MM.1S (cell line): ENCODE data around the gene RYR2.

Experiments
- DNase-seq: peaks from one replicate; pipeline ENCODE4 v3.0.0-alpha.2; 2015
- H2AFZ ChIP-seq: fragments of 300-600 bp; sonication (generic); 2 replicates; pipeline ENCODE4 v1.6.0; 2016; ENCODE audit warnings: antibody characterized with exemption, low read length
- H3F3A ChIP-seq: fragments of 300-600 bp; sonication (generic); 2 replicates; pipeline ENCODE4 v1.6.1; 2016; ENCODE audit warnings: mild to moderate bottlenecking, antibody characterized with exemption, low read length, moderate library complexity, mixed read lengths; ENCODE audit not compliant: insufficient read depth
- H3K27ac ChIP-seq: fragments of 300-600 bp; sonication (generic); 2 replicates; pipeline ENCODE4 v1.5.1; 2016; ENCODE audit warnings: mild to moderate bottlenecking, low read length
- H3K27me3 ChIP-seq: fragments of 300-600 bp; sonication (generic); replicated peaks from 2 replicates; pipeline ENCODE4 v1.6.0; 2016; ENCODE audit warnings: low read length; ENCODE audit not compliant: insufficient read depth
- H3K36me3 ChIP-seq: fragments of 300-600 bp; sonication (generic); replicated peaks from 2 replicates; pipeline ENCODE4 v1.6.1; 2016; ENCODE audit warnings: mild to moderate bottlenecking, low read length, mixed read lengths; ENCODE audit not compliant: insufficient read depth
- H3K4me1 ChIP-seq: fragments of 300-600 bp; sonication (generic); 2 replicates; pipeline ENCODE4 v1.6.1; 2016; ENCODE audit warnings: low read length, mixed read lengths
- H3K4me2 ChIP-seq: fragments of 300-600 bp; sonication (generic); 2 replicates; pipeline ENCODE4 v1.6.0; 2016; ENCODE audit warnings: low read depth, low read length
- H3K4me3 ChIP-seq: fragments of 300-600 bp; sonication (generic); 2 replicates; pipeline ENCODE4 v1.5.1; 2016; ENCODE audit warnings: low read length, mixed read lengths
- H3K79me2 ChIP-seq: fragments of 300-600 bp; sonication (generic); 2 replicates; pipeline ENCODE4 v1.6.1; 2016; ENCODE audit warnings: mixed run types, low read length, mixed read lengths
- H3K9ac ChIP-seq: fragments of 300-600 bp; sonication (generic); 2 replicates; pipeline ENCODE4 v1.6.1; 2016; ENCODE audit warnings: low read length, mixed read lengths
- H3K9me2 ChIP-seq: fragments of 300-600 bp; sonication (generic); replicated peaks from 2 replicates; pipeline ENCODE4 v1.6.1; 2016; ENCODE audit warnings: mild to moderate bottlenecking, low read length, mixed read lengths; ENCODE audit not compliant: insufficient read depth
- H3K9me3 ChIP-seq: fragments of 300-600 bp; sonication (generic); replicated peaks from 2 replicates; pipeline ENCODE4 v1.6.1; 2016; ENCODE audit warnings: mild to moderate bottlenecking, low read length, mixed read lengths; ENCODE audit not compliant: insufficient read depth
- H4K20me1 ChIP-seq: fragments of 300-600 bp; sonication (generic); 2 replicates; pipeline ENCODE4 v1.6.1; 2016; ENCODE audit warnings: mild to moderate bottlenecking, low read length, moderate library complexity, mixed read lengths; ENCODE audit not compliant: insufficient read depth
- CTCF ChIP-seq: fragments of 300-600 bp; sonication (generic); IDR thresholded peaks from 2 replicates; pipeline ENCODE4 v1.5.1; 2016; ENCODE audit warnings: antibody characterized with exemption, low read length, mixed read lengths
- EZH2 ChIP-seq: fragments of 300-600 bp; sonication (generic); optimal IDR thresholded peaks from 2 replicates; pipeline ENCODE3; 2017; ENCODE audit warnings: low read depth, mild to moderate bottlenecking, antibody characterized with exemption, low read length, mixed read lengths
- EZH2phosphoT487 ChIP-seq: fragments of 300-600 bp; sonication (generic); IDR thresholded peaks from 2 replicates; pipeline ENCODE4 v1.6.1; 2018; ENCODE audit warnings: antibody characterized with exemption, low read length

RYR2 gene

GRCh38 chr1:237282208-237282783 is 240.3 kb downstream of the RYR2 start:
- Histone ChIP-seq H3F3A (no peaks in the 10 kb centered on the region), H2AFZ (no peak overlapping the region), H3K9ac (no peak overlapping the region), H3K4me2 (no peak overlapping the region), H3K79me2 (no peaks in the 10 kb centered on the region), H3K4me3 (no peak overlapping the region), H3K9me3 (no peaks in the 10 kb centered on the region), H3K27me3 (no peaks in the 10 kb centered on the region), H3K27ac (no peak overlapping the region), H3K4me1 (no peaks in the 10 kb centered on the region), H4K20me1 (no peaks in the 10 kb centered on the region), H3K36me3 (no peaks in the 10 kb centered on the region), H3K9me2 (no peaks in the 10 kb centered on the region)
- TF ChIP-seq EZH2 (no peak), CTCF (no peak), EZH2phosphoT487 (no peak)
- DNase-seq, result no peak

- Histone ChIP-seq H3K9me2 (no peaks in the 10 kb centered on the region), H2AFZ (no peak overlapping the region), H4K20me1 (no peaks in the 10 kb centered on the region), H3K4me3 (no peak overlapping the region), H3K9ac (no peak overlapping the region), H3K9me3 (no peaks in the 10 kb centered on the region), H3K27ac (no peak overlapping the region), H3K27me3 (no peaks in the 10 kb centered on the region), H3K36me3 (no peaks in the 10 kb centered on the region), H3K79me2 (no peaks in the 10 kb centered on the region), H3K4me2 (no peak overlapping the region), H3F3A (no peaks in the 10 kb centered on the region), H3K4me1 (no peaks in the 10 kb centered on the region)
- TF ChIP-seq CTCF (no peak), EZH2phosphoT487 (no peak), EZH2 (no peak)
- no peak for DNase-seq
These were observed 246.0 kb downstream of the RYR2 start for GRCh38 chr1:237287876-237288521.

GRCh38 chr1:237293804-237294203 is 251.8 kb downstream of the RYR2 start:
- no peak overlapping the region for H3K4me3 ChIP-seq
- no peaks in the 10 kb centered on the region for H3K4me1 ChIP-seq
- H3K36me3 ChIP-seq, result no peaks in the 10 kb centered on the region
- no peak overlapping the region for H2AFZ ChIP-seq
- H3K27me3 ChIP-seq, result no peaks in the 10 kb centered on the region
- no peak overlapping the region for H3K4me2 ChIP-seq
- H3K27ac ChIP-seq, result no peak overlapping the region
- H3K9me3 ChIP-seq, result no peaks in the 10 kb centered on the region
- no peak for TF ChIP-seq EZH2
- TF ChIP-seq CTCF, result no peak
- no peak for TF ChIP-seq EZH2phosphoT487
- DNase-seq, result no peak
- no peaks in the 10 kb centered on the region for H3F3A ChIP-seq
- no peaks in the 10 kb centered on the region for H4K20me1 ChIP-seq
- no peaks in the 10 kb centered on the region for H3K9me2 ChIP-seq
- H3K9ac ChIP-seq, result no peak overlapping the region
- H3K79me2 ChIP-seq, result no peaks in the 10 kb centered on the region
